ENCODE results near the gene MACO1.
"Not testable (repeated sequence)": the region's sequence is repeated elsewhere in the genome, so short reads cannot be mapped to it uniquely, and the experiment has no call there.

The MACO1 gene

GRCh38 chr1:25460020-25460419, 29.3 kb downstream of the MACO1 start:
- DNase-seq: no peak

GRCh38 chr1:25460816-25461215, 30.1 kb downstream of the MACO1 start:
- not testable (repeated sequence) for DNase-seq

- DNase-seq: no peak
These were observed 31.2 kb downstream of the MACO1 start for GRCh38 chr1:25461849-25462248.

DNA sequence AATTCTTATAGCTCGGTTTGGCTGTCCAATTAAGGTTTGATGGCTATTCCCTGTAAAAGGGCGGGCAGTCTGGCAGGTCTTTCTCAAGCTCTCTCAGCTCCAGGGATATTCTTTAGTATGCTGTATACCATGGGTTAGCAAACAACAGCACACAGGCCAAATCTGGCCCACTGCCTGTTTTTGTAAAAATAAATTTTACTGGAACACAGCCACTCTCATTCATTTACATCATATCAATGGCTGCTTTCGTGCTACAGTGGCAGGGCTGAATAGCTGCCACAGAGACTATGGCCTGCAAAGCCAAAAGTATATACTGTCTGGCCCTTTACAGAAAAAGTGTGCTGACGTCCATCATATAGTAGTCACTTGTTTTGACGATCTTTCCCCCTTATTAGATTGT, 32.0 kb downstream of the MACO1 start:
- no peak for DNase-seq

GRCh38 chr1:25467193-25467592, 36.5 kb downstream of the MACO1 start:
- DNase-seq: no peak

DNA sequence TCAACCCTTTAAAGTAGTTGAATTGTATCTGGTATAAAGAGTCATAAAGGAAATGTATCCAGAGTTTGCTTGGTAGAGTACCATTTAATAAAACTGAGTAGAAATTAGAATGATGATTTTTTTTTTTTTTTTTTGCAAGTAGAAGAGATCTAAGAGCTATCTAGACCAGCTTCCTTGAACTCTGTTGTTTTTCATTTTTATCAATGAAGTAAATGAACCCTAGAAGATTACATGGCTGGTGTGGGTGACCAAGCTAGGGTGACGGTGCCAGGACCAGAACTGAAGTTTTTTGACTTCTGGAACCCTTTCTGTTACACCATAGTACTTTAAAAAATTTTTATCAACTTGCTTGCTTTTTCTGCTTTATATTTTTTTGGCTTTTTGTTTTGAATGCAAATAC, 36.9 kb downstream of the MACO1 start:
- no peak for DNase-seq

- no peak for DNase-seq
These were observed 37.3 kb downstream of the MACO1 start for GRCh38 chr1:25468033-25468432.

- DNase-seq: no peak
These were observed 38.5 kb downstream of the MACO1 start for GRCh38 chr1:25469177-25469576.

DNA sequence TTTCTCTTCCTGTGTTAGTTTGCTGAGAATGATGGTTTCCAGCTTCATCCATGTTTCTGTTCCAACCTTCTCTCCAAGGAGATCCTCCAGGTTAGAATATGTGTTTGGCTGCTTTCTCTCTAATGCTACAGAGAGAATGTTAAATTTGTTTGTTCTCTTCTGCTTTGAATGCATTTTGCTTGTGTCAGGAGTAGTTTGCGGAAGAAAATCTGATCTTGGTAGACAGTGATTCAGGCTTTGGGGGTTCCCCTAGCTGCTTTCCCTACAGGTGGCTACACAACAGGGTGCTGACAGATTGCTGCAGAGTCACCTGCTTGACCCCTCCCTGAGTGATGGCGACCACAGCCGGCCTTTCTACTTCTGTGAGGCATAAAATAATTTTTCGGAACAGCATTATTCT, 41.8 kb downstream of the MACO1 start:
- no peak for DNase-seq

GRCh38 chr1:25473653-25474225, 43.0 kb downstream of the MACO1 start:
- no peak for DNase-seq

DNA sequence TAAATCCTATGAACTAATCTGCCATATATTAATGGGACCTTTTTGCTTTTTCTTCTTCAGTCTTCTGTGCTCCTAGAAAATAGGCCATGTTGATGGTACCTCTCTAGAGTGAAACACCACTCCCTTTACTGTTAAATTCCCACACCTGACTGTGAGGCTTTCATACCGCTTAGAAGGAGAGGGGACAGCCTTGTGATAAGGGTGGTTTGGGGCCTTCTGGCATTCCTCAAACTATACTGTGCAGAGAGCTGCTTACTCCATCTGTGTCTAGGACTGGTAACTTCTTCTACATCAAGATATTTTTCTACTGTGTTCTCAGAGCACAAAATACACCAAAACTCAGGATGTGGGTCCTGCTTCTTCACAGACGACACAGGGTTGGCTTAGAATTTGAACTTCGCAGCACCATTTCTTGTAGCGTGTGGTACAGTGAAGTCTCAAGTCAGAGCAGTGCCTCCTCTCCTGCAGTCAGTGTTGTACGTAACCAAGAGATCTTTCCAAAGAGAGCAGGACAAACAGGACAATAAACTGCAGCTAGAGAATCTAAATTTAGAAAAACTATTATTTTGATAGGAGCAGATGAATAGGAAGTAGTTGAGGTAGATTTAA, 43.8 kb downstream of the MACO1 start:
- no peak for DNase-seq

GRCh38 chr1:25476186-25477097, 45.7 kb downstream of the MACO1 start:
- DNase-seq: peak; percentile 22 to 45

DNA sequence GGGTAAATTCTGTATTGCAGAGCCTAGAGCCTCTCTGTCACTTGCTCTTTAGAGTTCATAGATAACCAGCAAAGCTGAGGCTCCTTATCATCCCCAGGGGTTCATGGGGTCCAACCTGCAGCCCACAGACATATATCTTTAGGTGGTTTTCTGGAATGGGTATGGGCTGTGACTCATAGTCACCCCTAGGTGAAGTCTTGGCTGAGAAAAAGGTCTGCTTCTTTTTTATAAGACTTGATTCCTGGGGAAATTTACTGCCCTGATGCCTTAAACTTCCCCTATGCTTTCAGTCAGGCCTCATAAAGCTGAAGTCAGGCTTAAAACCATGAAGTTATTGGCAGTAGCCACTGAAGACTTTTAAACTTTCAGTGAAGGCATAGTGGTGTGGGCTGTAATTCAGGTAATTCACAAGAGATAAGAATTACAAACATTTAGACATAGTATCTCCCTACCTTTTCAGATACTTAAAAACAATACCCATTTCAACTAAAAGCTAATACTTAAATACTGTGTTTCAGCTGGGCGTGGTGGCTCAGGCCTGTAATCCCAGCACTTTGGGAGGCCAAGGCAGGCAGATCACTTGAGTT, 46.8 kb downstream of the MACO1 start:
- DNase-seq: no peak

DNA sequence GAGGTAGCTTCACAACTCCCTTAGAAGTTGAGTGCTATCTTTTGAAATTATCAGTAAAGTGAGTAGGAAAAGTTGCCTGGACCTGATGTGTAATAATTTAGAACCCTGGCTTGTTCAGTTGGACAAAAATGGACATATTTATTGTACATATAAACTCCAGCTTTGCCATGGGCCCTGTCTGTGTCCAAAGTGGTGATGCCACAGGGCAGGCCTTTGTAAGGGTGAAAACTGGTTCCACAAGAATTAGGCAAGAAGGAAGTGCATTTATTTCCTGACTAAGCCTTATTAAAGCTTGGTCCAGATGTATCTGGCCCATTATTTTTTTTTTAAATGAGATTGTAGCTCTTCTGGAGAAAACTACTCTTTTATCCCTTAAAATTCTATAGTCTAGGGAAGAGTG, 47.9 kb downstream of the MACO1 start:
- DNase-seq: no peak

DNA sequence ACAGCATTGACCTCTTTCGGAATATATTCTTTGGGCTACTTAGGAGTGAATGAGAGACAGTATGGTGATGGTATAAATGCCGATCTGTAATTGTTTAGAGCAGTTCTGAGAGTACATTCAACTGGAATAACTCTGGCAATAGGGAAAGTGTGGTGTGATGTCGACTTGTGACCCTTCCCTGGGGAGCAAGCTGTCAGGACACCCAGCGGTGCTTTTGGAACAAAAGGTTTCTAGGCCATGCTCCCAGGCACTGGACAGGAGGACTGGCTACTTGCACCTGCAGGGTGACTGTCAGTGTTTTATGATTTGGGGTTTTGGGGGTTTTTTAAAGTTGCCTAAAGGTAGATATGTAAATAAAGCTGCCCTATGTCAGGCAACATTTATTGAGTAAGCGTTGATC, 50.9 kb downstream of the MACO1 start:
- DNase-seq: no peak

GRCh38 chr1:25482211-25482610, 51.5 kb downstream of the MACO1 start:
- DNase-seq: no peak

GRCh38 chr1:25484096-25484495, 53.4 kb downstream of the MACO1 start:
- DNase-seq: no peak

- DNase-seq: no peak
These were observed 53.8 kb downstream of the MACO1 start for GRCh38 chr1:25484533-25484932.

DNA sequence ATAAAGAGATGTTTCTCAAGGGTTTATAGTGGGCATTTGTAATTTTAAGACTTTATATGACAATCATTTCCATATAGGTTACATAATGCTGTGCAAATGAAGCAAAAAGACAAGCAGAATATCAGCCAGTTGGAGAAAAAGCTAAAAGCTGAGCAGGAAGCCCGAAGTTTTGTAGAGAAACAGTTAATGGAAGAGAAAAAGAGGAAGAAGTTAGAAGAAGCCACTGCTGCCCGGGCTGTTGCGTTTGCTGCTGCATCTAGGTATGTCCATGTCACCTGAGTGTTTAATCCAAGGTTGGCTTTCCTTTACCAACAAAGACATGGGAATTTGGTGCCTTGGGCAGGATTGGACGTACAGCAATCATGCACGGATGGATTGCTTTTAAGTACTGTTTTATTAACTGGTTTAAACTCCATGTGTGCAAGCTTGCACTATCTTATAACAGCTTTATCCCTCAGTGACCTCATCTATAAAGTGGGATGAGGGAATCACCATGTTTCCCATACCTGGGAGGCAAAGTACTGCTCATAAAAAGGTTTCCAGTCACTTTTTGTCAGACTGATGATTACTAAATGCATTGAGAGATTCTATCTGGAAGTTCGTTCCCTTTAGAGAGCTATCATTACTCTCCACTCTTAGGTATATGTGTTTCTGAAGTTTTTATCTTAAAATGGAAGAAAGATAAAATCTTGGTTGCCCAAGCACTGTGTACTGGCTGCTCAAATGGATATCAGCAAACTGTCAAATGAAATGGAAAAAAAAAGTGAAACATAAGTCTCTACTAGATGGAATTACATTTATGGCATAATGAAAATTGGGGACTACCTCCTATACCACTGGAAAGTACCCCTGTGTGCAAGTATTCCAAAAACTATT, 55.1 kb downstream of the MACO1 start:
- no peak for DNase-seq

GRCh38 chr1:25486602-25487001, 55.9 kb downstream of the MACO1 start:
- DNase-seq: peak; percentile 50 to 53

DNA sequence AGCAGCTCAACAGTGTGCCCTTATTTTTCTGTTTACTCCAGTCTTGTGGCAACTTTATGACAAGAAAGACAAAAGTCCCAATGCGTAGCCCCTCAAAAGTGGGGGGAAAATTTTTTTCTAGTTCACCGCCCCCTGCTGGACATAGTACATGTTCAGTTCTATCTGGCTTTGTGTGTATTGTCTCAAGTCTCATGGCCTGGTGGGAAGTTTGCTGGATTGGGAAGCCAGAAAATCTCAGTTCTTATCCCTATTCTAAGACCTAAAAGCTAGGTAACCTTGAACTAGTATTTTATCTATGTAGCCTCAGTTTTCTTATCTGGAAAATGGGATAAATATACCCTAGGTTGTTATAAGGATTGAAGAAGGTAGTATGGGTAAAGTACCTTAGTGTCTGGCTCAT, 56.9 kb downstream of the MACO1 start:
- DNase-seq: peak in 1 of 2 experiments; percentile 2

DNA sequence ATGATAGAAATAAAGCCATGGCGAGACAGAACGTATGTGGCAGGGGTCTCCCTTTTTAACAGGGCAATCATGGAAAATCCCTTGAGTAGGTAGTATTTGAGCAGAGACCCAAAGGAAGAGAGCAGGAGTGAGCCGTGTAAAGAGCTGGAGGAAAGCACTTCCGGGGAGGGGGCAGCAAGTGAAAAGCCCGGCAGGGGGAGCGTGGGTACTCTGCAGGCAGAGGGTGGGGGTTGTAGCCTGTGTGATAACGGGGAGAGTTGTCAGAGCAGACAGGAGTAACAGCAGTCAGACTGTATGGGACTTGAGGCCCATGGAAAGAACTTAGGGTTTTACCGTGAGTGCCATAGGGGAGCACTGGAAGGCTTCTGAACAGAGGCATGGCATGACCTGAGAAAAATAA, 61.6 kb downstream of the MACO1 start:
- DNase-seq: no peak

GRCh38 chr1:25494952-25495351, 64.3 kb downstream of the MACO1 start:
- DNase-seq: no peak

Data from NCI-H526 (cell line).